TTC549 (cell line): Measurements from ENCODE around the gene ARID1B.

ENCODE experiments used
- FAIRE-seq: peaks from 2 replicates; lab custom pipeline; 2012; peaks lifted over from hg19 to GRCh38; lab: Jason Lieb, UNC

The ARID1B gene

DNA sequence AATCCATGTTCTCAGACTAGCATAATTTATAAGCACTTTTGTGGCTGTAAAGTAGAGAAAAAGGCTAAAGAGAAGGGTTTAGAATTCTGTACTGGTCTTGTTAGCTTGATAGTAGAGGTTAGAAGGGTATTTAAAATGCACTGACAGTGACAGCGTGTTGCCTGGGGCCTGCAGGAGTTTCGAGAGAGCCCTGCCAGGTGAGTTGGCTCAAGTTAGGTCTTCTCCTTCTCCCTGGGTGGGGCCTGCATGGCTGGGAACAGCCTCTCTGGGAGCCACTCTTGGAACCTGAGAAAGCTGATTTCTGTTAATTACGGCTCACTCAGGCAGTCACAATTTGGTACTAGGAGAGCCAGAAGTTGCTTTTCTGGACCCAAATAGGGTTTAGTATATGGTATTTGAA lies 103.7 kb downstream of the ARID1B start:
- FAIRE-seq: no peak

DNA sequence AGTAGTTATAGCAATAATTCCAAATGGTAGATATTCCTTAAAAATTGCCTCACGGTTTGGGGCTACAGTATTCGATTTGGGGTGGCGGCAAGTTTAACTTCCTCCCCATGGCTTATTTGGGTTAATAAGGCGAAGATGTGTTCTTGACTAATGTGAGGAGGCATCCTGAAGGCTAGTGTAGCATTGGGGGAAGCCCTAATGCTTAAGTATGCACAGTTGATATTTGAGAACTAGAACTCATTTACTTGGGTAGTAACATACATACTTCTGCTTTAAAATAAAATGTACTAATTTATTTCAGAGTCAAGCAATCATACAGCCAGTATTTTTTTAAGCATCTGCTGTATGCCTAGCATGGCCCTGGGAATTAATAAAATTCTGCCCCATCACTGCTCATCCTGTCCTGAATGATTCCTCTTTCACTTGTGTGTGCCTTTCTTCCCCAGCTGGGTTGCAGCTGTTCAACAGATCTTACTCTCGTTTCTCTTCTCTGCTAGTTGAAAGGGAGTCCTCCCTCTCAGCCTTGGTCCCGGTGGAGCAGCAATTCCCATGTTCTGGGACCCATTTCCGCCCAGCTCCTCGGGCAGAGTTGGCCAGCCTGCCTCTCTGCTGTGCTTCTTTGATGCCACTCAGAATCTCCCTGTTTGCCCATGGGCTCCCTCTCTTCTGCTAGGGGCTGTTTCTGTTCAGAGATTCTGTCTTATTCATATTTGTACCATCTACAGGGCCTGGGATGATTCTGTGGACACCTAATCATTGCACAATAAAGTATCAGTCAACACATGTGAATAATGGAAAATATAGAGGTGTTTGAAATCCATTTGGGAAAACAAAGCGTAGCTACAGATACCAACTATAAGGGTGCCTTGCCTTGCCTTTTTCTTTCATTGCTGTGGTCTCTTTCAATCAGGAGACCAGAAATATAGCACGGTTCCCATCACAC lies 104.8 kb downstream of the ARID1B start:
- no peak for FAIRE-seq

DNA sequence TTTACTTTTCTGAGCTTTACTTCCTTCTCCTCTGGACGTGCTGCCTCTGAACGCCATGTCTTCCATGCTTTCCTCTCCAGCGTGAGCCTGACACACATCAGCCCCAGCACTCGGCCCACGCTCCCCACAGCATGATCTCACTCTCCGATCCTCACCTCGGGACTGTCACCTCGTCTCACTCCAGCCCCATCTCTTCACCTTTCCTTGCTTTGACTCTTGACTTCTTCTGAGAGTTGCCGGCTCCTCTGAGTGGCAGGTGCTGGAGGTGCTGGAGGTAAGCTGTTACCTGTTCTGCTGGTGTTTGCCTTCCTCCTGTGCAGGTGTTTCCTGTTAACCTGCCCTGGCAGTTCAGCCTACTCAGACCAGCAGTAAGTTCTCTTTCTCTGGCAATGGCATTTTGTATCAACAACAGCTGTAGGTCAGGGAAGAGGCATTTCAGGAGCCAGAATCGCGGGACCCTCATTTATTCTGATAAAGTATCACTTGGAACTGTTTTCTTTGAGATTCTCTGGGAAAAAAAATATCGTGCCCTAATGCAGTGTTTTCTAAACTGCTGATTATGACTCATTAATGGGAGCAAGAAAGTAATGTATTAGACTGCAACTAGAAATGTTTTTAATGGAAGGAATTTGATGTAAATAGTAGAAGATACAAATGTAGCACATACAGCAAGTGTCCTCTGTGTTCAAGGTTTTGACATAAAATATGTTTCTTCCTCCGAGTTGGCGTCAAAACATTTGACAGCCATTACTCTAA lies 106.5 kb downstream of the ARID1B start:
- FAIRE-seq: no peak

DNA sequence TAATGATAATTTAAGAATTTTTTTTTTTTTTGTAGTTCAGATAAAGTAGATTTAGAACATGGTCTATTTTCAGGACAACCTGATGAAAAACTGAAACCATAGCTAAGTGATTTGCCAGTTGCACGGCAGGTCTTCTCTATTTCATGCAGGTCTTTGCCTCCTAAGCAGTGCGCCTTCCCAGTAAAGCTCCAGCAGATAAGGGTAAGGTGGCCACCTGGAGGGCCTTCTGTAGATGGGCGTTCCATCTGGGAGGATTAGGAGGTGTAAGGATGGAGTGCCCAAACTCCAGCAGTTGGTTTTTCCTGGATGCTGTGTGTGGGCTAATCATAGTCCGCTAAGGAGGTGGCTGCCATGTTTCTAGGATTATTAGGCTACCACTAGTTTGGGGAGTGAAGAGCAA lies 107.1 kb downstream of the ARID1B start:
- no peak for FAIRE-seq

DNA sequence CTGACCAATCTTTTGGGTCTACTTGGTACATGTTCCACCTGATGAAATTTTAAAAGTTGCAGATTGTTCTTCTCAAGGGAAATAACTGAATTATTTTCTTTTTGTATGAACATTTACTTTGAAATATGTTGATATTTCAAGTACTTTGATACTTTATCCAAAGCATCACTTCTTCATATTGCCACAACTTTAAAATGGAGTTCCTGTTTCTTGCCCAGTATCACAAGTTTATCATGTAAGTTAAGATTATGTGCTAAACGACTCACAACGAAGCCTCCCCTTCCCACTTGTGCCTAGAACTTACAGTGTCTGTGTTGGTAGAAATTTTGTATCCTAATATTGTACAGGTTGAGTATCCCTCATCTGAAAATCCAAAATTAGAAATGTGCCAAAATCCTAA lies 108.4 kb downstream of the ARID1B start:
- FAIRE-seq: no peak

DNA sequence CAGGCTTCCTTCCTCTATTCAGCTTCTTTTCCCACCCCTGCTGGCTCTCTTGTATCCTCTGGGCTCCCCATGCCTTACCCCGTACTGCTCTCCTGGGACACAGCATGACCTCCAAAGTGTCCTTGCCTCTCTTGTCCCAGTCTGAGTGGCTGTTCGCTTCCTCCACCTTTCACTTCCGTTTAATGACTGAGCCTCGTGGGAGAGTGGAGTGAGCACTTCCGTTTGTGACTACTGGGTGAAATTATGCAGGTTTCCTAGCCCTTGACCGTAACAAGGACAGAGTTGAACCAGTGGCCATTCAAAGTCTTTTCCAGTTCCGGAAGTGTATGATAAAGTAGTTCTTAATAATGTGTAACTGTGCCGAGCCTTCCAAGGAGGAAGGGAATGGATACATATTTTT lies 109.2 kb downstream of the ARID1B start:
- FAIRE-seq: no peak

DNA sequence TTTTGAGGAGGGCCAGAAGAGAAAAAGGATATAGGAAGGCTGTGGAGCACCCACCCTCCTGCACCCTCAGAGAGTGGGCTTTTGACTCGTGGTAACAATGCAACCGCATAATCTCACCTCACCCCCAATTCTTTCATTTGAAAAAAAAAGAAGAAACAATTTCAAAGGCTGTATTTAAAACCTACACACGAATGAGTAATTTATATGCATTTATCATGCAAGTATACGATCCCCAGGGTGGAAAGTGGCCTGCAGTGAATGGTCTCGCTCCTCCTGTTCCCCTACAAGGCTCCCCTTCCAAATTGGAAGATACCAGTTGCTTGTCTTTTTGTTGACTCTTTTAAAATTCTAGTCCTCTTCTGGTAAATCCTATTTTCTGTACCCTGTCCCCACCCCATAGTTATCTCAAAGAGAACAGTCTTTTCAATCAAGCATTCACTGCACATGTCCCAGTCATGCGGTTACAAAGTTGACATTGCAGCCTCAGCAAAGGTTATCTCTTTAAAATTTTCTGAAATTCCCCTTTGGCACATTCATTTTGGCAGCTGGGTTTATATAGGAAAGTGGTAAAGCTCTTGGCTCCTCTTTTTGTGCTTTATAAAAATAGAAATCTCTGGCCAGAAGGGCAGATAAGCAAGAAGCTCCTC lies 110.6 kb downstream of the ARID1B start:
- FAIRE-seq: no peak

DNA sequence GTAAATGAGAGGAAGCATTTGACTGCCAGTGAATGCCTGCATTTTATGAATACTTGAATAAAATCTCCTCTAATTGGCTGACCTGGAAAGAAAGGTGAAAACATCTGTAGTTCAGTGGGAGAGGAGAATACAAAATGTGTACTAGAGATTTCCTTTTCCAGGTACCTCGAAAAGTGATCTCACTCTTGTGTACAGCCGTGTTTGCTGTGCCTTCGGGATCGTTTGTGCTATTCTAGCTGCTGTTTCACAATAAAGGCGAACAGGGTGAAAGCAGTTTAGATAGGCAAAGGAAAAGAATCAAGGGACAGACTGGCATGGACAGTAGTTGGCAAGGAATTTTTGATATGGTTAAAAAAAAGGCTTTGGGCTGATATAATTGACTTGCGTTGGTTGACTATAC lies 112.3 kb downstream of the ARID1B start:
- FAIRE-seq: no peak

DNA sequence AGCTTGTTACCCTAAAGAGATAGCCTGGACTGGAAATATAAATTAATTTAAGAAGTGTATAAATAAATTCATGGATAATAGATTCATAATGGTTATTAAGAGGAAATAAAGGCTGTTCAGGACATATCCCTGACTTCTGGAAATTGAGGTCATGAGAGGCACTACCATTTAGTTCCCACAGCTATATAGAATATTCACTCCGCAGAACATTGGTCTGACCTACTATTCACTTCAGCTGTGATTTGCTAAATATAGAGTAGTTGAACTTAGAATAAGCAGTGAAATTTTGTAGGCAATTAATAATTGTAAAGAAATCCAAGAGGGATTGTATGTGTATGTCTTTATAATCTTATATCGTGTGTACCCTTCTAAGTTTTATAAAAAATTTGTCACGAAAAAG lies 112.8 kb downstream of the ARID1B start:
- FAIRE-seq: no peak

DNA sequence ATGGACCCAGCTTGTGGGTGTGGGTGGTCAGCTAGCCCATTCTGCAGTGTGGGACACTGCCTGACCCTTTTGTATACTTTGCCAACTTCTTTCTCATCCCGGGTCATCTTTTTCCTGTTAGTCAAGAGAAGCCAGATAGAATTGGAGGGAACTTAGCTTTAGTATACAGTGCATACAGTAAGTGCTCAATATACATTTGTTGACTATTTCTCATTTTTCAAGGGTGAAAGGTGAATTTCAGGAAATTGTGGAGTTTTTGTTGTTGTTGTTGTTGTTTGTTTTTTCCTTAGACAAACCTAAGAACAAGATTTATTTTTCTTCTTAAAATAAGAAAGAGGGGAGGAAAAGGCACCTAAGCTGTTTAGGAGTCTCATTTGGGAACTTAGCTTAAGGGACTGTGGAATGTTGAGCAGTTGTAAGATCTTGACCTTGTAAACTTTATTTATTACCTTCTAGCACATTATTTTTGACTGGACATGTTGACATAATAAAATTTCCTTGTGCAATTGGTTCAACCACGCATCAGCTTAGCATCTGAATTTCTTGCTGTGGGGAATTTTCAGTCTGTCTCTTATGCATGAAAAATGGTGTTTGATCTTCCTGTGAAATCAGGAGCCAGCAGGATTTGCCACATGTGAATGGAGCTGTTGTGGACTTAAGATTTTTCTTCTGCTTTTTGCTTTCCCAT lies 113.6 kb downstream of the ARID1B start:
- FAIRE-seq: no peak

DNA sequence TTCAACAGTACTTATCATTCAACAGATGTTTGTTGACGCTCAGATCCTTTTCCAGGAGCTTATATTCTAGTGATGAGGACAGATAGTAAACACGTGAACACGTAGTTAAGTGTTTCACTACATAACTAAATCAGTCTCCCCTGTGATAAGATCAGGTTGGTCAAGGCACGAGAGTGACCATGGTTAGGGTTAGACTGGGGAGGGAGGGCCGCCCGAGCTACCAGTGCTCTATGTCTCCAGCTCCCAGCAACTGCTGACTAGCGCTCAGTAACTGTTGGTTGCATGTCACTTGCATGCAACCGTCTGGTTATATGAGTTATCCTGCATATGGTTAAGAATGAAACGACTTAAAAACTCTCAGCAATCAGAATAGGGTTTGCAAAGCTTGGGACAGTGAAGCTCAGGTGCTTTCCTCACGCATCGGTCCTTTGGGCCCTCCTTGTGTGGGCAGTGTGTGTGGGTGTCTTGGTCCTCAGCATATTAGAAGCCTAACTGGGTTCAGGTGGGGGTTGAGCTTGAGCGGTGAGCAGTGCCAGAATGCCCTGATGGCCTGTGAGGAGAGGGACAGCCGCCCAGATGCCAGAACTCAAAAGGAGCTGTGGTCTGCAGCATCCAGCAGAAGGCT lies 120.8 kb downstream of the ARID1B start:
- FAIRE-seq: no peak

DNA sequence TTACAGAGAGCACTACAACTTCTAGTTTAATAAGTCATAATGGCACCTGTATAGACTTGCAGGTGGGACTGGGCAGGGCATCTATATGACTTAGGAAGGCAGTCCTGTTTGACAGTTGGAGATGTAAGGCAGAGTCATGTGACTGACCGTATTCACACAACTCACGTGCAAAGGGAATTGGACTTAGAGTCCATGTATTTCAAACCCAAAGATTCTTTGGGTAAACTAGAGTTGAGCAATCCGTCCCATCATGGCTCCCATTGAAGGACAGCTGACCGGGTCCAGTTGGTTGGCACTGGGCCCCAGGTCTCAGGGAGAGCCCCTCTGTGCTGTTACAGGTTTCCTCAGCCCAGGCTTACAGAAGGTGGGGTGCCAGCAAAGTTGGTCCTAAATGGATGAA lies 121.9 kb downstream of the ARID1B start:
- no peak for FAIRE-seq

DNA sequence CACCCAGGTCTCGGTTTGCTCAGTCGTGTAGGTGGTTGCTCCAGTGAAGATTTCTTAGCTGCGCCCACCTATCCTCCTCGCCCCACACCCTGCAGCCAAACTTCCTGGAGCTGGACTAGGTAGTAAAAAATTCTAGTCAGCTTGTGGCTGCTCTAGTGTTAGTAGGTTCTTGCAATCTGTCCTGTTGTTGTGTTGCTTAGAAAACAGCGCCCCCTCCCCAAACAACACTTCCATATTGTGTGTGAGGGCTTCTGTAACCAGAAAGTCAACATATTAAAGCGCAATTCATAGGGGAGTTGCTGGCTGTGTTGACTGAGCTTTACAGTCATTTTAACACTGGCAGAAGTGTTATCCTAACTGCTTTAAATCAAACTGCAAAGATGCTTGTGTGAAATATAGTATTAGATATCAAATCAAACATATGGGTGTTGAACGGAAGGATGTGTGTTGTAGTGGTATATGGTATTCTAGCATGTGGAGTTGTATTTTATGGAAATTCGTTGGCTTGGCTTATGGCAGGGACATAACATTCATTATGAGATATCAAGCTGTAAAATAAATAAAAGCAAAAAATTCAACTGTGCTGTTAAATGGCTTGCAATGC lies 122.5 kb downstream of the ARID1B start:
- no peak for FAIRE-seq

DNA sequence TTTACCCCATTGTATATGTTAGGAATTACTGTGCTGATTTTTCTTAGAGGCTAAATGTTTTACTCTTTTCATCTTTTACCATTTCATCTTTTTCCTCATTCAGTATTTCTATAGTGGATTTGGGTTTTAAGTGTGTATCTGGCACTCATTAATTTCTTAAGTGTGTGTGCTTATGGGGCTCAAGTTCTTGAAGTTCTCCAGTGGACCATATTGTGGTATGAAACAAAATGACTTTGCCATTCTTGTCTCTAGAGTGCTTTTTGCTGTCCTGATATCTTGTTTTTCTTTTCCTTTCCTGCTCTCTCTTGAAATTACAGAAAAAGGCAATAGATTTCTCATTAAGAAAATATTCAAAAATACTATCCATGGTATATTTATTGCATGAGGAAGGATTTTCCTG lies 123.1 kb downstream of the ARID1B start:
- no peak for FAIRE-seq

DNA sequence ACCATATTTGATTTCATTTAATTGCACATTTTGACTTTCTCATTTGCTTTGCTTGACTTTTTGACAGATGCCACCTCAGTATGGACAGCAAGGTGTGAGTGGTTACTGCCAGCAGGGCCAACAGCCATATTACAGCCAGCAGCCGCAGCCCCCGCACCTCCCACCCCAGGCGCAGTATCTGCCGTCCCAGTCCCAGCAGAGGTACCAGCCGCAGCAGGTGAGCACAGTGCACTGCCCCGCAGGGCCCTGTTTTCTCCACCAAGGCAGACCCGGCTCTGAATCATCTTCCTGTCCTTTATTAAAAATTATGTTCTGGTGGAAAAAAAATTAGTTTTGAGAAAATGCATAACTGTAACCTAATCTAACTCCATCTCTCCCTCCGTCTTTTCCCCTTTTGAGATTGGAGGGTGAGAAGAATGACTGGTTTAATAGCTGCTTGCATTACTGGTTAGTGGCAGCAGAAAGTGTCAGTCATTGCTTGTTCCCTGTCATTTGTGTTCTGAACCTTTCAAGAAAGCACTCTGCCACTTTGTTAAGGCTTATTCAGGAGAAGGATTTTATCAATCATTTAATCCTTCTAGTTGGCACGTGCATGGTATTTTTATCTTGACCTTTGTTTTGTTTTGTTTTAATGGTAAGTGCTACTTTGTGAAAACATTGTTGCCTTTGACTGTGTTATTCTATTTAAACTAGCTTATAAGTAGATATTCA lies 124.3 kb downstream of the ARID1B start:
- no peak for FAIRE-seq

DNA sequence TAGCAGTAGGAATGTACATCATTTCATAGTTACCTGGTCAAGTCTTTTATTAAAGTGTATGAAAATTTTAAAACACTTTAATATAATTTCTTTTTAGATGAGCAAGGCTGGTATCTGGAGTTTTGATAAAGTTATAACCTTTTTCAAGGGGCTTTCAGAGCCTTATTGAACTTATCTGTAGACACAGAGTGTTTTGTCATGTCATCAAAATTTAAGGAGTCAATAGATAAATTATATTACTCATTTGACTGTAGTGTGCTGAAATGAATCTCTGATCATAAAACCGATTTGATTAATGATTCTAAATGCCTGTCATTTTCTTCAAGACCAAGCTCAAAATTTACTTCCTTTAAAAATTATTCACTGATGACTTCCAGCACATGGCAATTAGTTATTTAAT lies 125.6 kb downstream of the ARID1B start:
- FAIRE-seq: no peak

DNA sequence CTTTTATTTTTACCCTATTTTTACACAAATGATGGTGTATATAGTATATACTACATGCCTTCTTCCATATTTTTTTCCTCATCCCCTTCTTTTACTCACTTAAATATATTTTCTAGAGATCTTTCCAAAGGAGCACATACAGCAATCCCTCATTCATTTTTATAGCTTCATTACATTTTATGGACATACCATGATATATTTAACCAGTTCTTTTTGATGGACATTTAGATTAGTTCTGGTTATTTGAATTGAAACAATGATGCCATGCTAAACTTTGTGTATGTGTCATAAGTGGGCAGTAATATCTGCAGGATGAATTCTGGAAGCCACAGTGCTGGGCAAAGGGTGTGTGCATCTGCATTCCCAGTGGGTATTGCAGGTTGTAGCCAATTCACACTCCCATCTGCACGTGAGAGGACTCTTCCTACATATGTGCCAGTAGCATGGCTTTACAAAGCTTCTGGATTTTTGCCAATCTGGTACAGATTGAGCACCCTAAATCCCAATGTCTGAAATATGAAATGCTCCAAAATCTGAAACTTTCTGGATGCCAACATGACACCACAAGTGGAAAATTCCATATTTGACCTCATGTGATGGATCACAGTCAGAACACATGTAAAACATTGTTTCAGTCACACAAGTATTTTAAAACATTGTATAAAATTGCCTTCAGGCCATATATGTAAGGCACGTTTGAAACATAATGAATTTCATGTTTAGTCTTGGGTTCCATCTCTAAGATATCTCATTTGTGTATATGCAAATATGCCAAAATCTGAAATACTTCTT lies 127.2 kb downstream of the ARID1B start:
- no peak for FAIRE-seq

DNA sequence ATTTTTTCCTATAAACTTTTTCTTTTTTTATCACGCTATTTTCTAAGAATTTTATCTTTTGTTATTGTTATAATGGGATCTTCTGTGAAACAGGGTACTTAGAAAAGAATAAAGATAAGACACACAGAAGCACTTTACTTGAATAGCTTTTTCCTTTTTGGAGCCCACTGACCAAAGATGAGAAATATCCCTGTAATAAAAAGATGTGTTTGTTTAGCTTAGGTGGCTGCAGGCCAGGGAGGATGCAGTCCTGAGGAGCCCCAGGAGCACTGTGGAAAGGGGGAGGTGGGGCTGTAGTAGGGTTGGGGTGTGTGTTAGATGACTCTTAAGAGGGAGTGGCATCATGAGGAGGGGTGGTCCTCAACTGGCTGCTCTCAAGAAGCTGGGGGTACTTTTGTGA lies 128.6 kb downstream of the ARID1B start:
- no peak for FAIRE-seq

DNA sequence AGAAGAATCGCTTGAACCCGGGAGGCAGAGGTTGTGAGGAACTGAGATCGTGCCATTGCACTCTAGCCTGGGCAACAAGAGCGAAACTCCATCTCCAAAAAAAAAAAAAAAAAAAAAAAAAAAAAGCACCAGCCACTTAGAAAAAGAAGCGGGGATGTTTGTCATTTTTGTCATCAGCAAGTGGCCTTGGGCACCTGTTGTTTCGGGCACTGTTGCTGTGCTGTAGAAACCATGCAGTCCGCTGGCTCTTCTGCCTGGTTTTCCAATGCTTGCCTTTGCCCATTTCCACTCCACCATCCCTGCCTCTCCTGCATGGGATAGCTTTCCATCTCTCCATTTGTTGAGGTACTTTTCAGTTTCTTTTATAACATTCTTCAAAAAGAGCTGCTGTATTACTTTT lies 129.3 kb downstream of the ARID1B start:
- no peak for FAIRE-seq
